Smooth muscle cell (in vitro differentiated cells): ENCODE measurements around the gene DFFB. TPM values are rescaled to one million over a fixed set of nuclear protein-coding genes. Genes with fewer than 3 reads are reported as not detected.

Experiments
- DNase-seq: peaks from one replicate; lab custom pipeline; 2025; ENCODE audit not compliant: unreplicated experiment; lab: John Stamatoyannopoulos, UW
- H2AFZ ChIP-seq: fragments of 200-600 bp; sonication (generic); 2 replicates; pipeline ENCODE4 v1.6.0; 2016; ENCODE audit warnings: antibody characterized with exemption, low read depth, mild to moderate bottlenecking
- H3F3A ChIP-seq: fragments of 200-600 bp; sonication (generic); 2 replicates; pipeline ENCODE4 v1.6.0; 2017; ENCODE audit warnings: antibody characterized with exemption, low read depth
- H3K27ac ChIP-seq: fragments of 200-600 bp; sonication (generic); 2 replicates; pipeline ENCODE4 v1.5.1; 2016; ENCODE audit warnings: low read depth, mild to moderate bottlenecking
- H3K27me3 ChIP-seq: fragments of 200-600 bp; sonication (generic); 2 replicates; pipeline ENCODE4 v1.6.1; 2016; ENCODE audit warnings: low read depth, mild to moderate bottlenecking
- H3K36me3 ChIP-seq: fragments of 200-600 bp; sonication (generic); 2 replicates; pipeline ENCODE4 v1.5.1; 2016; ENCODE audit warnings: low read depth
- H3K4me1 ChIP-seq: fragments of 200-600 bp; sonication (generic); 2 replicates; pipeline ENCODE4 v1.5.1; 2016; ENCODE audit warnings: low read depth
- H3K4me2 ChIP-seq: fragments of 200-600 bp; sonication (generic); 2 replicates; pipeline ENCODE4 v1.6.0; 2016; ENCODE audit warnings: mild to moderate bottlenecking
- H3K4me3 ChIP-seq: fragments of 200-600 bp; sonication (generic); 2 replicates; pipeline ENCODE4 v1.5.1; 2016; ENCODE audit warnings: mild to moderate bottlenecking
- H3K79me2 ChIP-seq: fragments of 200-600 bp; sonication (generic); 2 replicates; pipeline ENCODE4 v1.6.0; 2016; ENCODE audit warnings: low read depth, mild to moderate bottlenecking
- H3K9ac ChIP-seq: fragments of 200-600 bp; sonication (generic); 2 replicates; pipeline ENCODE4 v1.6.0; 2016; ENCODE audit warnings: low read depth
- H3K9me3 ChIP-seq: fragments of 200-600 bp; sonication (generic); replicated peaks from 2 replicates; pipeline ENCODE4 v1.5.1; 2016; ENCODE audit warnings: low read depth
- H4K20me1 ChIP-seq: fragments of 200-600 bp; sonication (generic); 2 replicates; pipeline ENCODE4 v1.6.0; 2016; ENCODE audit warnings: low read depth
- CTCF ChIP-seq: fragments of 200-600 bp; sonication (generic); IDR thresholded peaks from 2 replicates; pipeline ENCODE4 v1.5.1; 2017; ENCODE audit warnings: borderline replicate concordance, mild to moderate bottlenecking, antibody characterized with exemption; ENCODE audit not compliant: insufficient read depth, poor library complexity, severe bottlenecking
- WGBS: methylation state at CpG from one replicate; pipeline ENCODE4 v1.1.7; 2016; ENCODE audit warnings: low lambda C conversion rate; 5-methylcytosine and 5-hydroxymethylcytosine counted together
- polyA plus RNA-seq: library from polyadenylated mRNA; unstranded; fragments of >200 nt; fragmentation: Nextera tagmentation; extraction: Ambion mirVana; gene quantifications from 2 replicates; pipeline ENCODE4 v1.2.1, GENCODE V29; 2016
- total RNA-seq: library from RNA; depleted of rRNA; stranded (reverse); fragments of >200 nt; gene quantifications from 2 replicates; pipeline ENCODE4 v1.2.3, GENCODE V29; 2014

Gene DFFB
- total and polyA plus RNA-seq, 2 experiments from 2014 or later, result 3.3 to 4.5 TPM

- Histone ChIP-seq H3K27me3 (no peaks in the 10 kb centered on the region), H4K20me1 (peaks cover 62% of the 10 kb centered on the region), H3K9ac (no peak overlapping the region), H3K4me3 (no peak overlapping the region), H3K79me2 (peaks cover 68% of the 10 kb centered on the region), H3K27ac (no peak overlapping the region), H3K4me1 (peaks cover 6% of the 10 kb centered on the region), H3K36me3 (no peaks in the 10 kb centered on the region), H3F3A (no peaks in the 10 kb centered on the region), H3K4me2 (no peak overlapping the region), H3K9me3 (no peaks in the 10 kb centered on the region), H2AFZ (no peak overlapping the region)
- no peak for DNase-seq
- no peak for TF ChIP-seq CTCF
- 98% methylated on average over 4 of the region's 4 CpGs for WGBS
Measured at GRCh38 chr1:3895951-3896325, 38.7 kb downstream of the DFFB start.

GRCh38 chr1:3896396-3897000 is 39.2 kb downstream of the DFFB start:
- no peak overlapping the region for H3K27ac ChIP-seq
- no peaks in the 10 kb centered on the region for H3K27me3 ChIP-seq
- no peaks in the 10 kb centered on the region for H3F3A ChIP-seq
- H3K4me3 ChIP-seq, result no peak overlapping the region
- no peaks in the 10 kb centered on the region for H3K36me3 ChIP-seq
- peaks cover 6% of the 10 kb centered on the region for H3K4me1 ChIP-seq
- TF ChIP-seq CTCF, result no peak
- H3K9ac ChIP-seq, result no peak overlapping the region
- no peak overlapping the region for H2AFZ ChIP-seq
- 89% methylated on average over 7 of the region's 7 CpGs for WGBS
- peaks cover 59% of the 10 kb centered on the region for H4K20me1 ChIP-seq
- peaks cover 68% of the 10 kb centered on the region for H3K79me2 ChIP-seq
- no peak overlapping the region for H3K4me2 ChIP-seq
- no peak for DNase-seq
- H3K9me3 ChIP-seq, result no peaks in the 10 kb centered on the region

GRCh38 chr1:3898475-3898735 is 41.1 kb downstream of the DFFB start:
- Histone ChIP-seq H3K9ac (no peak overlapping the region), H3K36me3 (no peaks in the 10 kb centered on the region), H2AFZ (no peak overlapping the region), H3K9me3 (no peaks in the 10 kb centered on the region), H3K27ac (no peak overlapping the region), H3K79me2 (peaks cover 62% of the 10 kb centered on the region), H3K27me3 (no peaks in the 10 kb centered on the region), H3K4me3 (peak overlapping the region; percentile 80), H3F3A (no peaks in the 10 kb centered on the region), H3K4me1 (peaks cover 6% of the 10 kb centered on the region), H3K4me2 (peak overlapping the region; percentile 90), H4K20me1 (peaks cover 50% of the 10 kb centered on the region)
- TF ChIP-seq CTCF, result no peak
- DNase-seq, result no peak

GRCh38 chr1:3898994-3899753 is 41.9 kb downstream of the DFFB start:
- Histone ChIP-seq H3F3A (no peaks in the 10 kb centered on the region), H3K27me3 (no peaks in the 10 kb centered on the region), H3K36me3 (no peaks in the 10 kb centered on the region), H3K79me2 (peaks cover 55% of the 10 kb centered on the region), H3K4me2 (peak overlapping the region; percentile 90), H3K9ac (peak overlapping the region; percentile 92), H3K4me3 (peak overlapping the region; percentile 80), H3K27ac (peak overlapping the region; percentile 74), H4K20me1 (peaks cover 42% of the 10 kb centered on the region), H3K9me3 (no peaks in the 10 kb centered on the region), H2AFZ (peak overlapping the region; percentile 93), H3K4me1 (peaks cover 6% of the 10 kb centered on the region)
- WGBS, result 32% methylated on average over 10 of the region's 10 CpGs
- DNase-seq, result no peak
- no peak for TF ChIP-seq CTCF
